ENCODE measurements around the gene APBB3.

APBB3 gene

DNA sequence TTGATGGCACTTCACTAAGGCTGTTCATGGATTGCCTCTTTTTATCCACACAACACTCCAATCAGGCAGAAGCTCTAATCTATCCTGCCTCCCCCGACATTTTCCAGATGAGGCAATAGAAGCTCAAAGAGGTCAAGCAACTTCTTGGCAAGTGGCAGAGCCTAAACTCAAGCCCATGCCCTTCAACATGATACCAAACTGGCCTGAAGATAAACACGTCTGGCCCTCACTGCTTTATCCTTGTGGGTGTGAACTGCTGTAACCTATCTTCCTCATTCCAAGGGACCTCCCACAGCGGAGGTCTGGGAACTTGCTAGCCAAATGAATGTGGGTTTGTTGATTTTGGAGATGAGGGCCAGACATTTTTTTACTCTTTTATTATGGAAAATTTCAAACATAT is 9.8 kb upstream of the APBB3 start:
- no peak for DNase-seq

DNA sequence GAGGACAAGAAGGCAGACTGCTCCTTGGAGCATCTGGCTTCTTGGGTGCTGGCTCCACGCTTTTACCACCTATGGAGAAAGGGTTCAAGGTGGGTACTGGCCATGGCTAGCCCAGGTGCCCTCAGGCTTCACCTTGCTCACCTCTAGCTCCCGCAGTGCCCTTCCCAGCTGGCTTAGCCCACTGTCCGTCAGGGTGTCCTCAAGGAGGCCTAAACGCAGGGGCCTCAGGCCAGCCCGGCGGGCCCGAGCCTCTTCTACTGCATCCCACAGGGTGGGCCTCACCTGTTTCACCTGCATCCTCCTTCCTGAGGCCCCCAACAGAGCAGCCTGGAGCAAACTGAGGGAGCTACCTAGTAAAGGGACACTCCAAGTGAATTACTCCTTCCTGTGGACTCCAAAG is 9.3 kb upstream of the APBB3 start:
- DNase-seq, result no peak

DNA sequence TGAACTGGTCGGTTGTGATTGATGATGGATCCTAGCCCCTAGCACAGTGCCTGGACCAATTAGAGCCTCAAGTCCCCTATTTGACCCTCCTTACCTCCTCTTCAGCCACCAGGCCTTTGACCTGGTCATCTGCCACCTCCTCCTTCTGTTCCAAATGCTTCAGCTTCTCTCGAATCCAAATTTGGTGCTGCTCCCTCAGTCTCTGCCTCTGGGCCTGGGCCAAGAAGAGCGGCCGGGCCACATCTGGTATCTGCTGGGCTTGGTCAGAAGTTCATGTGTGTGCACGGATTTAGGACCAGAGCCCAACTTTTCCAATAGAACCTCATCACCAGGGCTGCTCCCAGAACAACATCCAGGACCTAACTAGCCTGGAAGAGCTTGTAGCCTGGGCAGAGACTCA is 6.7 kb upstream of the APBB3 start:
- no peak for DNase-seq

DNA sequence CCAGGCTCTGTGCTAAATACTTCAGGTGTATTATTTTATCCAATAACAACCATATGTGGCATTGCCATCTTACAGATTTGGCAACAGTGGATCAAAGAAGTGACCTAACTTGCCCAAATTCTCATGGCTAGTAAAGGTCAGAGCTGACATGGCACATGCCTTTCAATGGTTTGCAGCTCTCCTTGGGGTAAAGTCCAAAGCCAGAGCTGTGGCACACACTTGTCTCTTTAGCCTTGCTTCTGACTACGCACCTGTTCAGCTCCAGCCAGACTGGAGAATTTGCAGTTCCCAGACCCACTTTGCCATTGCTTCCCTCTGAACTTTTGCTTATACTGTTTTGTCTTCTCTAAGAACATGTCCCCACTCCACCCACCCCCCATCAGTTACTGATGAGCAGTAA is 6.1 kb upstream of the APBB3 start:
- DNase-seq, result no peak

GRCh38 chr5:140570058-140570457 is 5.7 kb upstream of the APBB3 start:
- no peak for DNase-seq

- no peak for DNase-seq
Observed at GRCh38 chr5:140569197-140569596, 4.8 kb upstream of the APBB3 start.

DNA sequence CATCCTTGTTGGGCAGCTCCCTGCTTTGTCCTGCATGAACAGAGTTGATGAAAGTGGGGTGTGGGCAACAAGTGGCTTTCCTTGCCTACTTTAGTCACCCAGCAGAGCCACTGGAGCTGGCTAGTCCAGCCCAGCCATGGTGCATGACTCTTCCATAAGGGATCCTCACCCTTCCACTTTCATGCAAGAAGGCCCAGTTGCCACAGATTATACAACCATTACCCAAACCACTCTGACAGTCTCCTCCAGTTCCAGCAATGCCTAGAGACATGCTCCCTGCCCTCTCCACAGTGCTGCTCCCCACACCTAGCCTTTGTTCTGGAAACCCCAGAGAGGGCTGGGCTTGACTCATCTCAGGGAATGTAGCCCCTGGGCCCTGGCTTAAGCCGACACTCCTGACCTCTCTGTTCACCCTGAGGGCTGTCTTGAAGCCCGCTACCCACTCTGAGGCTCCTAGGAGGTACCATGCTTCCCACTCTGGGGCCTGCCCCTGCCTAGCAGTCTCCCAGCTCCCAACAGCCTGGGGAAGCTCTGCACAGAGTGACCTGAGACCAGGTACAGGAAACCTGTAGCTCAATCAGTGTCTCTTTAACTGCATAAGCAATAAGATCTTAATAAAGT is 4.2 kb upstream of the APBB3 start:
- DNase-seq, result no peak

DNA sequence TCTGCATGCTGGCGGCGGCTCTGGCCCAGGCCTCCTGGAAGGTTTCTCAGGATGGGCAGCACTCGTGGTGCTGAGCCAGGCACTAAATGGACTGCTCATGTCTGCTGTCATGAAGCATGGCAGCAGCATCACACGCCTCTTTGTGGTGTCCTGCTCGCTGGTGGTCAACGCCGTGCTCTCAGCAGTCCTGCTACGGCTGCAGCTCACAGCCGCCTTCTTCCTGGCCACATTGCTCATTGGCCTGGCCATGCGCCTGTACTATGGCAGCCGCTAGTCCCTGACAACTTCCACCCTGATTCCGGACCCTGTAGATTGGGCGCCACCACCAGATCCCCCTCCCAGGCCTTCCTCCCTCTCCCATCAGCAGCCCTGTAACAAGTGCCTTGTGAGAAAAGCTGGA is 3.5 kb upstream of the APBB3 start:
- DNase-seq, result no peak

DNA sequence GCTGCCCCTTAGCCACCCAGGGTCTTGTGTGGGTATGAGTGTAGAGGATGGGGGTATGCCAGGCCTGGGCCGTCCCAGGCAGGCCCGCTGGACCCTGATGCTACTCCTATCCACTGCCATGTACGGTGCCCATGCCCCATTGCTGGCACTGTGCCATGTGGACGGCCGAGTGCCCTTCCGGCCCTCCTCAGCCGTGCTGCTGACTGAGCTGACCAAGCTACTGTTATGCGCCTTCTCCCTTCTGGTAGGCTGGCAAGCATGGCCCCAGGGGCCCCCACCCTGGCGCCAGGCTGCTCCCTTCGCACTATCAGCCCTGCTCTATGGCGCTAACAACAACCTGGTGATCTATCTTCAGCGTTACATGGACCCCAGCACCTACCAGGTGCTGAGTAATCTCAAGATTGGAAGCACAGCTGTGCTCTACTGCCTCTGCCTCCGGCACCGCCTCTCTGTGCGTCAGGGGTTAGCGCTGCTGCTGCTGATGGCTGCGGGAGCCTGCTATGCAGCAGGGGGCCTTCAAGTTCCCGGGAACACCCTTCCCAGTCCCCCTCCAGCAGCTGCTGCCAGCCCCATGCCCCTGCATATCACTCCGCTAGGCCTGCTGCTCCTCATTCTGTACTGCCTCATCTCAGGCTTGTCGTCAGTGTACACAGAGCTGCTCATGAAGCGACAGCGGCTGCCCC is 2.9 kb upstream of the APBB3 start:
- no peak for DNase-seq

DNA sequence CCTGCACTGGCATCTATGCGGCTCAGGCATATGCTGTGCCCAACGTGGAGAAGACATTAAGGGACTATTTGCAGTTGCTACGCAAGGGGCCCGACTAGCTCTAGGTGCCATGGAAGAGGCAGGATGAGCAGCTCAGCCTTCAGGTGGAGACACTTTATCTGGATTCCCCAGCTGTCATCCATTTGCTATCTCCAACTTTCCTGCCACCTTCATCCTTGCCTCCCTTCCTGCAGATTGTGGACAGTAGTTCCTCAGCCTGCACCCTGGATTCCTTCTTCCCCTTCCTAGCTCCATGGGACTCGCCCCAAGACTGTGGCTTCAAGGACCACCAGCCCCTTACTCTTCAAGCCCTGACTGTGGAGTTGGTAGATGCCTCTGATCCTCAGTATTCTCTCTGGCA is 2.3 kb upstream of the APBB3 start:
- DNase-seq, result no peak

GRCh38 chr5:140565780-140566095 is 1.3 kb upstream of the APBB3 start:
- DNase-seq, result no peak

- no peak for DNase-seq
Observed at GRCh38 chr5:140565024-140565779, 804 bp upstream of the APBB3 start.

DNA sequence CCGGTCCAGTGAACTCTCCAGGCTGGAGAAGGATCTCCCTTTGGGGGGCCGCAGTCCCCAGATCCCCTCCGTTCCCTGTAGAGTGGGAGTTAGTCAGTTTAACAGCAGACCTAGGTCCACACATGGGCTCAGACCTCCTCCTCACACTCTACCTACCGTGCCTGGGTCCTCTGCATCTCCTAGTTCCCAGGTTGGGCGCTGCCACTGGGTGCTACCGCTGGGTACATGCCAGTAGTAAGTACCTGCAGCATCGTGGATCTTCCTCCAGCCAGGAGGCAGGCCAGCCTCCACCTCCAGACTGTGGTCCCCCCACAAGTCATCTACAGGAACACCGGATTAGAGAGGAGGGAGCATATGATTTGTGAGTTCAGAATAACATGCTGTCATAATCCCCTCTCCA is 802 bp downstream of the APBB3 start:
- DNase-seq, result no peak

GRCh38 chr5:140561753-140562523 is 2.5 kb downstream of the APBB3 start:
- DNase-seq, result no peak

GRCh38 chr5:140560227-140560626 is 4.2 kb downstream of the APBB3 start:
- DNase-seq, result no peak

DNA sequence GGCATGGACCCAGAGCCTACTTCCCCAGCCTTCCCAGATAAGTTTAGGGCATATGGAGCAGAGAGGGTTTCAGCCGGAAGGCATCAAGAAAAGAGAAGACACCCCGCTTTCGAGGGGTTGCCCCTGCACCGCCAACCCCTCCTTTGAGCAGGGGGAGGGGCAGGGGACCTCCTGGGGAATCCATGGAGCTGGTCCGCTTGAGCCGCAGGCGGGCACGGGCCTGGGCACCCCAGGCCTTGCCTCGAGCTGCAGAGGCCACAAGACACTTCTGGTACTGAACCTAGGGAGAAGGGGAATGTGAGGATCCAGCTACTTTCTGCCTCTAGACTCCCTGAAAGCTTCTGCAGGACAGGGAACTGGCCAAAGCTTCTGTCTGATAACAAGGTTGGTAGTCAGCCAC is 5.9 kb downstream of the APBB3 start:
- DNase-seq, result no peak

GRCh38 chr5:140557965-140558364 is 6.4 kb downstream of the APBB3 start:
- no peak for DNase-seq

DNA sequence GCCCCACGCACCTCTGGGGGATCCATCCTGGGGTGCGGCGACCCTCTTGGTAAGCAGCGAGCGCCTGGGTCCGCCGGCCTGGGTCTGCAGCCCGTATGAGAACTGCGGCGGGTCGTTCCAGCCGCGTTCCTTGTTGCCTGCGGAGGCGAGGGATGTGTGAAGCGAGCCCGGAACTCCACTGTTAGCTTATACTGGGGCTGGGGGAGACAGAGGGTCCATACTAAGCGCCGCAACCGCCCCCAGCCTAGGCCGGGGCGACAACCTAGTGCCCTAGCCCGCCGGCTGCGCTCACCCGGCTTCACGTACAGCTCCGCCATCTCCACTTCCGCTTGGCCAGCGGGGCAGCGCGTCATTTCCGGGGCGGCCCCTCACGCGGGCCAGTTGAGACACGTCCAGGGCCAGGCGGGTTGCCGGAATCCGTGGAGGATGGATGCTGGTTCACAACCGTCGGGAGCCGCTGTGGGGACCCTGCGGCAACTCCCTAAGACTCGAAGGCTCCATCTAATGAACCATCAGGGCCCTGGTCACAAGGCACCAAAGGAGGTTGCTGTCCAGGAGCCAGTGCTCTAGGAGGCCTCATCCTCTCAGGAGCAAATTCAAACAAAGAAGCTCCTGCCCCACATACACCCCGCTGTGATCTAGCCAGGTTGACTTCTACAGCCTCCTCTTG is 7.1 kb downstream of the APBB3 start, which contains the start of gene SRA1:
TSS of gene SRA1 (minus strand) at position 338 of the 670 bp plus-strand sequence. CDS start at position 317, 21 bp downstream.
- peak; percentile 74 for DNase-seq

DNA sequence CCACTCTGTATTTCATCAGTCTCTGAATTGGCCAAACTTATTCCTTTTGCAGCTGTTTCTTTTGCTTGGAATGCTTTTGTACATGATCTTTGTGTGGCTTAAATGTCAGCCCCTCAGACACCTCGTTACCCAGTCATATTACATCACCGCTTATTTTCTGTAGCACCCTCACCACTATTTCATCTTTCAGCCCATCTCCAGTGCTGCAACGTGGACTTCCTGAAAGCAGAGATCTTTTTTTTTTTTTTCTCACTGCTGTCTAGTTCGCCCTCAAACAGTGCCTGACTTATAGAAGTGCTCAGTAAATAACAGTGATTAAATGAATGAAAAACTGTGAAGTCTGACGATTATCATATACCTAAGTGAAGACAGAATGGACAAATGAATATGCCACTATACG is 8.0 kb downstream of the APBB3 start:
- DNase-seq, result no peak

DNA sequence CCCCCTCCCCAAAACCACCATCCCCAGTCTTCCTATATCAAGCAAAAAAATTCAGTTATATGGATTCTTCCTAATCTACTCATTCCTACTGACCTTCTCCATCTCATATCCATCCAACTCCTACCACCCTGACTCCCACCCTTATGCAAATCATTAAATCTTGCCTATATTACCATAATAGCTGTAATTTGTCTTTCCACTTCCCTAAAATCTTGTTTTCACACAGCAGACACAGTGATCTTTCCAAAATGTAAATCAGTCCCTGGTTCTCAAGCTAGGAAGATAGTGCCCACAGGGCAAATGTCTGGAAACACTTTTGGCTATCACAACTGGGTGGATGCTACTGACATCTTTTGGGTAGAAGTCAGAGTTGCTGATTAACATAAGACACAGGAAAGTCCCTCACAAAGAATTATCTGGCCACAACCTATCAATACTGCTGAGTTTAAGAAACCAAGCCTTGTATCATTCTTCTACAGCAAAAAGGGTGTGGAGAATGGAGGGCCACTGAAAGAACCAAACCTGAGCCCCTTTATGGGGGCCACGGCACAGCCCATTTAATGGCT is 8.6 kb downstream of the APBB3 start:
- DNase-seq, result no peak

DNA sequence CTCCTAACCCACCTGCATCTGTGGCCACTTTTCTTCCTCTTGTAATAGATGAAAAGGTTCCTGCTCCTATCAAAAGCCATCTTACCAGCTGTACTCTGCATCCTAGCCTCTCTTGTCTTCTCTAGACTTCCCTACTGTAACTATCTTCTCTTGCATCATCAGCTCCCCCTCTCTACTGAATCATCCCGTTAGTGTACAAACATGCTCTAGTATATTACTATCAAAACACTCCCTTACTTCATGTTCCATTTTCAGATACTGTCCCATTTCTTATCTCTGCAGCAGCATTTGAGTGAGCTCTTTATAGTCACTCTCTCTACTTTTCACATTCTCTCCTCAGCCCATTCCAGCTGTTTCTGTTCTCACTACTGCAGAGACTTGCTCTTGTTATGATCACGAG is 9.9 kb downstream of the APBB3 start:
- DNase-seq, result no peak

GRCh38 chr5:140553657-140554056 is 10.7 kb downstream of the APBB3 start:
- no peak for DNase-seq

DNA sequence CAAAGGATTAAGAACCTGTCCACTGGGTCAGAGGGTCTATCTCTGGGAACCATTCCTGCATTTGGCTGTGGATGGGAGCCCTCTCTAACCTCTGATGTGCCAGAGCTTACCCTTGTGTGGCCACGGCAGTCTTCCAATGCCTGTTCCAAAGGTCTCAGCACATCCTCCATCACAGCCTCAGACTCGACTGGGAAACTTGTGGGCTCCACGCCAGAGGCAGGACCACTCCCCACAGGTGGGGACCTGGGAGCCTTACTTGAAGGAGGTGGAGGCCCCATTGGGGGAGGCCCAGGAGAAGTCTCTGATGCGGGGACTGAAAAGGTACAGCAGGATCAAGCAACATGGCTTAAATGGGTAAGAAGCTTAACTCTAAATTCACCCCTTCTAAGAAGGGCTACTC is 12.5 kb downstream of the APBB3 start:
- DNase-seq, result no peak

Data from T-helper 9 cell (primary cell).